ENCODE results near the gene CENATAC. TPM values are rescaled to one million over a fixed set of nuclear protein-coding genes. Genes with fewer than 3 reads are reported as not detected.

The CENATAC gene, protein sequence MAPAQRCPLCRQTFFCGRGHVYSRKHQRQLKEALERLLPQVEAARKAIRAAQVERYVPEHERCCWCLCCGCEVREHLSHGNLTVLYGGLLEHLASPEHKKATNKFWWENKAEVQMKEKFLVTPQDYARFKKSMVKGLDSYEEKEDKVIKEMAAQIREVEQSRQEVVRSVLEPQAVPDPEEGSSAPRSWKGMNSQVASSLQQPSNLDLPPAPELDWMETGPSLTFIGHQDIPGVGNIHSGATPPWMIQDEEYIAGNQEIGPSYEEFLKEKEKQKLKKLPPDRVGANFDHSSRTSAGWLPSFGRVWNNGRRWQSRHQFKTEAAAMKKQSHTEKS
- 2.3 and 10.1 TPM in 2 replicates for total RNA-seq

DNA sequence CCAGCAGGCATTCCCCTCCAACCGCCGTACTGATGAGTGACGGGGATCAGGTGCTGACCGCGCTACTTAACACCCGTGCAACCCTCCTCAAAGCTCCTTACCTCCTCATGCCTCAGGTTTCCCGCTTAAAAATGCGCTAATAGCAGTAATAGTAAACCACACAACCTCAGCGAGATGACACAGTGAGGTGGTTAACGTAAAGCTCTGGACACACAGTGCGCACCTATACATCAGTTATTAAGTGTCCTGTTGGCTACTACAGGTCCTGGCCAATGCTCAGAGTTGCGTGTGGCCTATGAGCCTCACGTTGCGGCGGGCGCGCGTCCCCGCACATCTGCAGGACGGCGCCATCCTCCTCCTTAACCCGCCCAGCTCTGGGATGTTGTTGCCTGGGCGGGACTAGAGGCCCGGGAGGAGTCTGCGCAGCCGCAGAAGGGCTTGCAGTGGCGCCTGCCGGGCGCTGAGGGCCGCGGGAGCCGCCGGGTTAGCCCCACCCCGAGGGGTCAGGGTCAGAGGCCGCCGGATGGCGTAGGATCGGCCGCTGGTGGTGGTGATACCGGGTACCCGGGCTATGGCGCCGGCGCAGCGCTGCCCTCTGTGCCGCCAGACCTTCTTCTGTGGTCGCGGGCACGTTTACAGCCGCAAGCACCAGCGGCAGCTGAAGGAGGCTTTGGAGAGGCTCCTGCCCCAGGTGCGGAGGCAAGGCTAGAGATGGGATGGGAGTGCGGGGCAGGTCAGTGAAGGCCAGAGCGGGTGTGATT, at the start of gene CENATAC:
Gene CENATAC (plus strand): TSS at position 512 of the 761 bp plus-strand sequence. CDS start 60 bp downstream, at position 572.

DNA sequence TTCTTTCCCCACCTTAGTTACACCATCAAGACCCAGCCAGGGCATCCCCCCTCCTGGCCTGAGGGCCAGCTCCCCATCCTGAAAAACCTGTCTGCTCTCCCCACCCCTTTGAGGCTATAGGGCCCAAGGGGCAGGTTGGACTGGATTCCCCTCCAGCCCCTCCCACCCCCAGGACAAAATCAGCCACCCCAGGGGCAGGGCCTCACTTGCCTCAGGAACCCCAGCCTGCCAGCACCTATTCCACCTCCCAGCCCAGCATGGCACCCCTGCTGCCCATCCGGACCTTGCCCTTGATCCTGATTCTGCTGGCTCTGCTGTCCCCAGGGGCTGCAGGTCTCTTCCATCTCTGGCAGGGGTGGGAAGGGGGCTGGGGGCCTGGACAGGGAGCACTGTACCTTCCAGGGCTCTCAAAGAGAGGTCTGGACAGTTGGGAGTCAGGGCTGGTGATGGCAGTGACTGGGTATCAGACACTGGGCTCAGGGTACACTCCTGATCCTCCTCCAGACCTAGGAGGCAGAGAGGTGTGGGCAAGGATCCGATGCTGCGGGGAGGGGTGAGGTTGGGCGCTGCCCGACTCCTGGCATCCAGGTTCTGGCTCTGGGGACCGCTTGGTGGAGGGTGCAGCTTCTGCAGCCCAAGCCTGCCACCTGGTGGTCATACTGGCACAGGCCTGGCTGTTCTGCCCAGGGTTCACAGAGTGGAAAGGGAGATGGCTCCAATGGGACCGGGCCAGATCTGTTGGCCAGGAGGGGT, 41.7 kb upstream of the CENATAC start, which contains the start of gene UPK2:
Gene UPK2 (plus strand): TSS at position 205 of the 753 bp plus-strand sequence. CDS start 53 bp downstream, at position 258.

DNA sequence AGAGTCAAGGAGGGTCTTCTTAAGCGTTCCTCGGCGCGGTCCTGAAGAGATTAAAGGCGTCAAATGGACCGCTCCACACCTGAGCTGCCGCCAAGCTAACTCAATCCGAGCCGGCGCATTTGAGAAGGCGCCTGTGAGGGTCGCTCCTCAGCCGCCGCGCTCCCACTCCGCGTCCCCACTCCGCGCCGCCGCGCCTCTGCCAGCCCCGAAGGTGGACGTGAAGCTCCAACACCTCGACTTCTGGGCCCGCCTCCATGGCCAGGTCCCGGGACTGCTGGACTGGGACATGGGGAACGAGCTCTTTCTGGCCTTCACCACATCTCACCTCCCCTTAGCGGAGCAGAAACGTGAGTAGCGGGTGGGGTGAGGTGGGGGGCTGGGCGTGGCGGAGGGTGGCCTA, 26.3 kb upstream of the CENATAC start, which contains the start of gene FOXR1:
Gene FOXR1 (plus strand): TSS at position 116 of the 400 bp plus-strand sequence. CDS start 171 bp downstream, at position 287.

DNA sequence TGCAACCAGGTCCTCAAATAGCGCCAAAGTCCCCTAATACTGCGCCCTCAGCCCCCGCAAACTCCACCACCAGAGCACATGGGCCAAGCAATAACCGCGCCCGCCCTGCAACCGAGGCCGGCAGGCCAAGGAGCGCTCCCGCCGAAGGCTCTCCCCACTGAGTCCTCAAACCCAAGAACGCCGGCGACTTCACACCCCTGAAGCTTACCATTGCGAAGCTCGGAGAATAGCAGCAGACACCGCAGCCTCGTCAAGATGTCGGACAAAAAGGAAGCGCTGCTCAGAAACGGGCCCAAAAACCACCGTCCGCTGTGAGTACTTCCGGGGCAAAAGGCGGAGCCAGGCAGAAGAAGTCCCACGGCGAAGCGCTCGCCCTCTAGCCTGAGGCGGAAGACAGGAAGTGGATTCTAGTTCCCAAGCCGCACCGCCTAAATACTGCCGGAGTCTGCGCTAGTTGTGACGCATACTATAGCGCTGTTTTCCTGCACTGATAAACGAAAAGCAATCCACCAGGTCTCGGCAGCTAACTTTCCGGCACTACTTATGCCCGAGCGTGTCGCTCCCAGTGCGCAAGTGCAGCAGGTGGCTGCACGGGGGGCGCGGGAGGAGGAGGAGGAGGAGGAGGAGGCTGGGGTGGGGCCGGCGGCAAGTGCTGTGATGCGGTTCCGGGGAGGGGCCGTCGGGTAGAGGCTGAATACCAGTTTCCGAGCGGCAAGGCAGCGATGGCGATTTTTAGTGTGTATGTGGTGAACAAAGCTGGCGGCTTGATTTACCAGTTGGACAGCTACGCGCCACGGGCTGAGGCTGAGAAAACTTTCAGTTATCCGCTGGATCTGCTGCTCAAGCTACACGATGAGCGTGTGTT, 20.4 kb downstream of the CENATAC start, which contains the start of the genes RPS25 and TRAPPC4:
Gene RPS25 (minus strand): TSS at position 270 of the 865 bp plus-strand sequence. CDS start 59 bp downstream, at position 211.
Gene TRAPPC4 (plus strand): TSS at position 693 of the 865 bp plus-strand sequence. CDS start 30 bp downstream, at position 723.

DNA sequence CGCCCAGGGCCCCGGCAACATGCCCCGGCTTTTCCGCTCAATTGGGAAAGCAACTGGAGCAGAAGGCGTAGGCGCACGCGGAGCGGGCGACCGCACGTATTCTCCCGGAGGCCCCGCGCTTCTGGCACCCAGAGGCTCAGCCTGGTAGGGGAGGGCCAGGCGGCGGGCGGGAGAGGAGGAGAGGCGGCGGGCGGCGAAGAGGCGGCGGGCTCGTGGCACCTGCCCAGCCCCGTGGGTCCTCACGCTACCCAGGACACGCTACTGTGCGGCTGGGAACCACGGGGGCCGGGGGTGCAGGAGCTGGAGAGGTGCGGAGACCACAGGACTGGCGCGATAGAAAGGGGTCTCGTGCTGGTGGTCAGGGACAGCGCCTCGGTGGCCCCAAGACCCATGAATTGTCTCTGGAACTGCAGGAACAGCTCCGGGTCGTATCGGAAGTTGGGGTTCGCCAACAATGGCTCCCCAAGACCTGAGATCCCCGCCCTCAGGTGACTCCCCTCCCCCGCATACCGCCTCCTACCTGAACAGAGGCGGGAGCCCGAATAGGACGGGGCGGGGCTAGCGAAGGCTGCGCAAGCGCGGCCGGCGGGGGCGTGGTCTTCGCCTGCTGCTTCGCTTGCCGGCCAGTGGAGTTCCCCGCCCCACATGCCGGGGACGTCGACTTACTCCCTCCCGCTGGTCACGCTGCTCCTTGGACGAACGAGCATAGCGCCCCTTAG, 32.5 kb downstream of the CENATAC start, which contains the start of gene SLC37A4:
Gene SLC37A4 (minus strand): TSS at position 549 of the 719 bp plus-strand sequence.

DNA sequence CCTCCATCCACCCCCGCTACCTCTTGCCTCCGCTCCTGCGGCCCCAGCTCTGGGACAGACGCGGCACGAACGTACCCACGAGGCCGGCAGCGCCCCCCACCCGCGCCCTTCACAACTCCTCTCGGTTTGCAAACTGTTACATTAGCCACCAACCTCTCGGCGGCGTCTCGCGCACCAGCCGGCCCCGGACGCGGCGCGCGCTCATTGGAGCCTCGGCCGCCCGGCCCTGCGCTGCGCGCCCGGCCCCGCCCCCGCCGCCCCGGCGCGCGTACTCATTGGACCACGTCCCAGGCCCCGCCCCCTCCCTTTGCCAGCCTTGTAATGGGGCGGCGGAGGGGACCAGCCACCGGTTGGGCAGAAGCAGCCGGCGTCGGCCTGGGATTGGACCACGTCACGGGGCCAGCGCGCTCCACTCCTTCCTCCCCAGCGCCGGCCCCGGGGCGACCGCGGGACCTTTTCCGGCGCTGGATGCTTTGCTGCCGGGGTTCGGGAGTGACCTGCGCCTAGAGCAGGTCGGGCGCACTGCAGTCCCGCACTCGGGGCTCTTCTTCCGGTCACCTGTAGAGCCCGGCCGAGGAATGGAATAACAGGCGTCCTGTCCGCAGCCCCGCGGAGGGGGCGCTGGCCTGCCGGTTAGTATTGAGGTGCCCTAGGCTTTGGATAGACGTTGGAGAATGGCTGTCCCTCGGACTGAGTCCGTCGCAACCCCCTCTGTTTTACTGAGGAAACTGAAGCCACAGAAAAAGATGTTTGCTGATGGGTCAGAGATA, 59.2 kb downstream of the CENATAC start, which contains the start of gene HYOU1:
Gene HYOU1 (minus strand): TSS at position 206 of the 770 bp plus-strand sequence. CDS start 1,045 bp downstream, outside the sequence.

Other genes starting within 250 kb of the CENATAC start
- gene DDX6, start 207.0 kb upstream of the CENATAC start, total RNA-seq = 57.4 and 128 TPM in 2 replicates
- gene CXCR5, start 114.2 kb upstream of the CENATAC start, total RNA-seq = not detected in 2 replicates
- 21.3 and 49.2 TPM in 2 replicates for gene BCL9L, start 72.2 kb upstream of the CENATAC start, total RNA-seq
- gene UPK2, start 41.8 kb upstream of the CENATAC start, total RNA-seq = not detected in 2 replicates
- gene FOXR1, start 26.4 kb upstream of the CENATAC start, total RNA-seq = not detected in 2 replicates
- gene RPS25, start 20.2 kb downstream of the CENATAC start, total RNA-seq = 2,402 and 3,197 TPM in 2 replicates
- 61.6 and 139 TPM in 2 replicates for gene TRAPPC4, start 20.6 kb downstream of the CENATAC start, total RNA-seq
- gene SLC37A4, start 32.7 kb downstream of the CENATAC start, total RNA-seq = 15.3 and 19.8 TPM in 2 replicates
- 80.2 and 160 TPM in 2 replicates for gene HYOU1, start 59.1 kb downstream of the CENATAC start, total RNA-seq
- gene VPS11, start 69.7 kb downstream of the CENATAC start, total RNA-seq = 19.5 and 20.4 TPM in 2 replicates
- 41.4 and 51.0 TPM in 2 replicates for gene HMBS, start 86.7 kb downstream of the CENATAC start, total RNA-seq
- 31.3 and 32.2 TPM in 2 replicates for gene DPAGT1, start 103.7 kb downstream of the CENATAC start, total RNA-seq
- 5.6 and 6.0 TPM in 2 replicates for gene C2CD2L, start 109.2 kb downstream of the CENATAC start, total RNA-seq
- 10.1 and 15.5 TPM in 2 replicates for gene HINFP, start 123.4 kb downstream of the CENATAC start, total RNA-seq
- gene ABCG4, start 150.9 kb downstream of the CENATAC start, total RNA-seq = 0.26 and 0.72 TPM in 2 replicates
- 8.5 and 8.9 TPM in 2 replicates for gene NLRX1, start 170.6 kb downstream of the CENATAC start, total RNA-seq
- gene NHERF4, start 187.3 kb downstream of the CENATAC start, total RNA-seq = not detected in 2 replicates
- 15.8 and 16.5 TPM in 2 replicates for gene CBL, start 208.2 kb downstream of the CENATAC start, total RNA-seq

Data from epithelial cell of alveolus of lung (primary cell).